Activated T-cell treated with anti-CD3 and anti-CD28 coated beads, Interleukin-2, amount 50 U/mL, for 72 hours (primary cell): ENCODE results near the gene FLACC1. TPM values are rescaled to one million over a fixed set of nuclear protein-coding genes. Genes with fewer than 3 reads are reported as not detected.
"Not testable (repeated sequence)": the region's sequence is repeated elsewhere in the genome, so short reads cannot be mapped to it uniquely, and the experiment has no call there.

Experiments used
- ATAC-seq, 2 donors: fragments of 150-1000 bp; cut with Tn5 transposase; replicated peaks in 1 of 2; 2 replicates each; pipeline ENCODE4 v1.10.0; 2021; ENCODE audit warnings: moderate library complexity in 2 of 2, mild to moderate bottlenecking in 1 of 2
- DNase-seq, 2 donors: peaks; one replicate each; pipeline ENCODE4 v3.0.0; 2021 to 2022; ENCODE audit warnings: mixed read lengths in 1 of 2
- H3K27ac Mint-ChIP-seq: one replicate; pipeline ENCODE4 v1.8.0; 2022; ENCODE audit warnings: mild to moderate bottlenecking, moderate library complexity, mixed read lengths
- H3K27me3 Mint-ChIP-seq: one replicate; pipeline ENCODE4 v1.8.0; 2022; ENCODE audit warnings: low read depth, mixed read lengths
- H3K36me3 Mint-ChIP-seq, 2 donors: one replicate each; pipeline ENCODE4 v1.8.0; 2022; ENCODE audit warnings: mixed read lengths in 2 of 2, mild to moderate bottlenecking in 1 of 2; ENCODE audit not compliant: insufficient read depth in 2 of 2
- H3K4me1 Mint-ChIP-seq: one replicate; pipeline ENCODE4 v1.8.0; 2022; ENCODE audit warnings: low read depth, mixed read lengths
- H3K4me3 Mint-ChIP-seq, 2 donors: one replicate each; pipeline ENCODE4 v1.8.0; 2022; ENCODE audit warnings: mild to moderate bottlenecking in 2 of 2, mixed read lengths in 2 of 2, moderate library complexity in 2 of 2
- H3K9me3 Mint-ChIP-seq, 2 donors: one replicate each; pipeline ENCODE4 v1.8.0; 2022; ENCODE audit warnings: mixed read lengths in 2 of 2
- total RNA-seq, 2 donors: library from RNA; stranded (reverse); gene quantifications; one replicate each; pipeline ENCODE4 v1.2.3, GENCODE V29; 2022

Gene FLACC1
- total RNA-seq, 2 donors from 2014 or later = 3.3 to 3.7 TPM

DNA sequence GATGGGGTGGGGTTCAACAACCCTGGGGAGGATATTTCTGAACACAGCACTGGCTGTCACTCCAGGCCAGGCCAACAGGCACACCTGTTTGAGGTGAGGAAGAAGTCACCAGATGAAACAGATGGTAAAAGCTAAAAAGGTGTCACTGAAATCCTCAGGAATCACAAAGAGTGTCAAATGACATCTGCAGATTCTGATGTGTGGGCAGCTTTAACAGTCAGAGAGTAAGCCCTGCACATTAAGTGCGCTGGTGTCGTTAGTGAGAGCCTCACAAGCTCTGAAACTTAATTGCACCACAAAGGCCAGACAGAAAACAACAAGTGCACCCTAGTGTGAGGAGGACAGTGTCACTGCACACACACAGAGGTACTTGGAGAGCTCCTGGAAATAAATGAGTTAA, 13.6 kb downstream of the FLACC1 start:
- H3K4me1 Mint-ChIP-seq = no peaks in the 10 kb centered on the region
- ATAC-seq = no peak
- no peak overlapping the region for H3K4me3 Mint-ChIP-seq
- H3K36me3 Mint-ChIP-seq = peaks cover 8 to 13% of the 10 kb centered on the region in 2 donors
- no peaks in the 10 kb centered on the region for H3K27me3 Mint-ChIP-seq
- no peak for DNase-seq
- H3K27ac Mint-ChIP-seq = no peak overlapping the region
- peaks cover 1 to 2% of the 10 kb centered on the region in 2 donors for H3K9me3 Mint-ChIP-seq

DNA sequence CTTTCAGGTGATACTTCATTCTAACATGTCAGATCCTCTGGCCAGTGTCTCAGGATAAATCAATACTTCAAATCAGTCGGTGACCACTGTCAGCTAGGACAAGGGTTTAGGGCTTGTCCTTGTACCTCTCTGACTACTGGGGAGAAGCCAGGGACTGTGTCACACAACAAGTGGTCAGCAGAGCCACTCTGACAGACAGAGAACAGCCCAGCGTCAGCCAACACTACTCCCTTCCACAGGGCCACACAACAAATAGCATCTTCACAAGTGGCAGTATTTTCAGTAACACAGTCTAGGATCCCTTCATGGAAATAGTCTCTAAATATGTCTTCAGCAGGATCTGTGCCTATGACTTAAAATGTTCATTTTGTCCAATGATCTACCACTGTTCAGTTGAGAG, 14.2 kb downstream of the FLACC1 start:
- ATAC-seq = no peak
- Mint-ChIP-seq H3K4me3 (no peak overlapping the region), H3K27ac (no peak overlapping the region), H3K27me3 (no peaks in the 10 kb centered on the region), H3K36me3 (peaks cover 10 to 14% of the 10 kb centered on the region in 2 donors), H3K9me3 (peaks cover 1 to 2% of the 10 kb centered on the region in 2 donors), H3K4me1 (no peaks in the 10 kb centered on the region)
- no peak for DNase-seq

DNA sequence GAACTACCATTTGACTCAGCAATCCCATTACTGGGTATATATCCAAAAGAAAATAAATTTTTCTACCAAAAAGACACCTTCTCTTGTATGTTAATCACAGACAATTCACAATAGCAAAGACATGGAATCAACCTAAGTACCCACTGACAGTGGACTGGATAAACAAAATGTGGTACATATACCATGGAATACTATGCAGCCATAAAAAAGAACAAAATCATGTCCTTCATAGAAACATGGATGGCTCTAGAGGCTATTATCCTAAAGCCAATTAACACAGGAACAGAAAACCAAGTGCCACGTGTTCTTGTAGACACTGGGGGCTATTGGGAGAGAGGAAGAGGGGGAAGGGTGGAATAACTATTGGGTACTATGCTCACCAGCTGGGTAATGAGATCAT, 27.7 kb downstream of the FLACC1 start:
- no peak for ATAC-seq
- peaks cover 8 to 9% of the 10 kb centered on the region in 2 donors for H3K36me3 Mint-ChIP-seq
- DNase-seq = no peak

DNA sequence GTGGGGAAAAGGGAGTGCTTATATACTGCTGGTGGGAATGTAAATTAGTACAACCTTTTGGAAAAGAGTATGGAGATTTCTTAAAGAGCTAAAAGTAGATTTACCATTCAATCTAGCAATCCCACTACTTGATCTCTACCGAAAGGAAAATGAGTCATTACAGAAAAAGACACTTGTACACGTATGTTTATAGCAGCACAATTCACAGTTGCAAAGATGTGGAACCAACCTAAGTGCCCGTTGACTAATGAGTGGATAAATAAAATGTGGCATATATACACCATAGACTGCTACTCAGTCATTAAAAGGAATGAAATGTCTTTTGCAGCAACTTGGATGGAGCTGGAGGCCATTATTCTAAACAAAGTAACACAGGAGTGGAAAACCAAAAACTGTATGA, 29.5 kb downstream of the FLACC1 start:
- H3K4me1 Mint-ChIP-seq = peaks cover 5% of the 10 kb centered on the region
- no peak overlapping the region for H3K27ac Mint-ChIP-seq
- no peak for DNase-seq
- peaks cover 16 to 25% of the 10 kb centered on the region in 2 donors for H3K36me3 Mint-ChIP-seq
- peaks cover 17 to 20% of the 10 kb centered on the region in 2 donors for H3K9me3 Mint-ChIP-seq
- no peak overlapping the region for H3K4me3 Mint-ChIP-seq
- no peak for ATAC-seq
- H3K27me3 Mint-ChIP-seq = no peaks in the 10 kb centered on the region

More for the DNA sequence above, 27.7 kb downstream of the FLACC1 start:
- peaks cover 5% of the 10 kb centered on the region for H3K4me1 Mint-ChIP-seq
- H3K4me3 Mint-ChIP-seq = no peak overlapping the region
- H3K9me3 Mint-ChIP-seq = peaks cover 12 to 16% of the 10 kb centered on the region in 2 donors
- no peak overlapping the region for H3K27ac Mint-ChIP-seq
- no peaks in the 10 kb centered on the region for H3K27me3 Mint-ChIP-seq

DNA sequence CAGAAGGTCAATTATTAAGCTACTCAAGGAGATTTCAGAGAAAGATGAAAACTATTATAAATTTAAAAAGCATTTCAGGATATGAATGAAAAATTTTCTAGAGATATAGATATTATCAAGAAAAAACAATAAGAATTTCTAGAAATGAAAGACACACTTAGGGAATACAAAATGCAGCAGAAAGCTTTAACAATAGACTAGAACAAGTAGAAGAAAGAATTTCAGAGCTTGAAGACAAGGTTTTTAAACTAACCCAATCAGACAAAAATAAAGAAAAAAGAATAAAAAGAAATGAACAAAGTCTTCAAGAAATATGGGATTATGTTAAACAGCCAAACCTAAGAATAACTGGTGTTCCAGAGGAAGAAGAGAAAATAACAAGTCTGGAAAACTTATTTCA, 34.4 kb downstream of the FLACC1 start:
- no peak overlapping the region for H3K4me3 Mint-ChIP-seq

DNA sequence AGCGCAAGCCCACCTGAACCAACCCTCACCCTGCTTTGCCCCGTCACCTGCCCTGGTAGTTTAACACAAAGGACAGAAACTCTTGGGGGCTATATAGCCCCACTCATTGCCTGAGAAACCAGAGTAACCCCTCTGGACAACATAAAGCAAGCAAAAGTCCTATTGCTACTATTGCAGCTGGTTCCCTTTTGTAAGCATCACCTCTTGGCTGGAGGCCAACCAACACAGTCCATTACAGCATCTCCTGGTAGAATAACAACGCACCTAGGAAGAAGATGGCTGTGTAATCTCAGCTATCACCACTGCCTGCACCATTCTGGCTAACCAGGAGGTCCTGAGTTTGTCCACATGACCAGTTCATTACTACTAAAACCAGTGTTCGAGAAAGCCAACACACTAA, 36.4 kb downstream of the FLACC1 start:
- H3K36me3 Mint-ChIP-seq = peaks cover 20 to 29% of the 10 kb centered on the region in 2 donors
- peaks cover 11 to 23% of the 10 kb centered on the region in 2 donors for H3K9me3 Mint-ChIP-seq
- ATAC-seq (no peak), DNase-seq (no peak)
- H3K27me3 Mint-ChIP-seq = no peaks in the 10 kb centered on the region
- H3K4me3 Mint-ChIP-seq = no peak overlapping the region
- no peaks in the 10 kb centered on the region for H3K4me1 Mint-ChIP-seq
- H3K27ac Mint-ChIP-seq = no peak overlapping the region

More for the DNA sequence above, 34.4 kb downstream of the FLACC1 start:
- Mint-ChIP-seq H3K27ac (no peak overlapping the region), H3K36me3 (peaks cover 18 to 35% of the 10 kb centered on the region in 2 donors), H3K4me1 (peaks cover 3% of the 10 kb centered on the region), H3K27me3 (no peaks in the 10 kb centered on the region), H3K9me3 (peaks cover 19 to 23% of the 10 kb centered on the region in 2 donors)
- ATAC-seq = no peak
- no peak for DNase-seq

DNA sequence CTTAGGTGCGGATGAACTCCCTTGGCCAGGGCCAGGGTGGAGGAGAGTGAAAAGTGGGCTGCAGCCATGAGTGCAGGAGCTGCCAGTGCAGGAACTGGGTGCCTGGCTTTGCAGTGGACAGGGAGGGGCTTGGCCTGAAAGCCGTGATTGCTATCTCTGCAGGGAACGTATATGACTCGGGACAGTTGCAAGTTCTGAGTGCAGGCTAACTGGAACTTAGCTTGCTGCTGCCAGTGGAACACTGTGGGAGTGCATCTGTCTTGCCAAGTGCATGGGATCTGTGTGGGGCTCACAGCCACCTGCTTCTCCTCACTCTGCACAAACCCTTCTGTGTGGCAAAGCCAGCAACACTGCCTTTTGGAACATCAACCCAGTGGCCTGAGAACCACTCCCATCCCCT, 36.9 kb downstream of the FLACC1 start:
- no peak for DNase-seq
- ATAC-seq = no peak
- H3K36me3 Mint-ChIP-seq = peaks cover 19 to 28% of the 10 kb centered on the region in 2 donors
- H3K9me3 Mint-ChIP-seq = peaks cover 11 to 20% of the 10 kb centered on the region in 2 donors
- no peak overlapping the region for H3K4me3 Mint-ChIP-seq
- H3K27ac Mint-ChIP-seq = no peak overlapping the region
- no peaks in the 10 kb centered on the region for H3K27me3 Mint-ChIP-seq
- no peaks in the 10 kb centered on the region for H3K4me1 Mint-ChIP-seq

DNA sequence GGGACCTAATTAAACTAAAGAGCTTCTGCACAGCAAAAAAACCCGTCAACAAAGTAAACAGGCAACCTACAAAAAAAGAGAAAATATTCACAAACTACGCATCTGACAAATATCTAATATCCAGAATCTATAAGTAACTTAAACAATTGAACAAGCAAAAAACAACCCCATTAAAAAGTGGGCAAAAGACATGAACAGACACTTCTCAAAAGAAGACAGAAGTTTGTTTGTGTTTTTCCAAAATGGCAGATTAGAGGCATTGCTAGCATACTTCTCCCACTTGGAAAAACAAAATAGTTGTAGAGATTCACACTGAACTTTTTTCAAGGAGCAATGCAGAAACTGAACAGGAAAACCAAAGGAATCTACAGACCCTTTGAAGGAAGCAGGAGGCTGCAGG, 37.6 kb downstream of the FLACC1 start:
- no peak overlapping the region for H3K27ac Mint-ChIP-seq
- DNase-seq (no peak), ATAC-seq (no peak)
- H3K36me3 Mint-ChIP-seq = peaks cover 16 to 28% of the 10 kb centered on the region in 2 donors
- H3K9me3 Mint-ChIP-seq = peaks cover 11 to 20% of the 10 kb centered on the region in 2 donors
- H3K4me1 Mint-ChIP-seq = no peaks in the 10 kb centered on the region
- no peak overlapping the region for H3K4me3 Mint-ChIP-seq
- no peaks in the 10 kb centered on the region for H3K27me3 Mint-ChIP-seq

DNA sequence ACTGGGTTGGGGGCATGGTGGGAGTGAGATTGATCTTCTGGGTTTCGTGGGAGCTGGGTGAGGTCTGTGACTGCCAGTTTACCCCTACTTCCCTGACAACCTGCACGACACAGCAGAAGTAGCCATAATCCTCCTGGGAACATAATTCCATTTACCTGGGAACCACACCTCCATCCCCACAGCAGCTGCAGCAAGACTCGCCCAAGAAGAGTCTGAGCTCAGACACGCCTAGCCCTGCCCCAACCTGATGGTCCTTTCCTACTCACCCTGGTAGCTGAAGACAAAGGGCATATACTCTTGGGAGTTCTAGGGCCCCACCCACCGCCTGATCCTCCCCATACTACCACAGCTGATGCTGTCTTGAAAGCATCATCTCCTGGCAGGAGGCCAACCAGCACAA, 43.8 kb downstream of the FLACC1 start:
- DNase-seq (no peak), ATAC-seq (no peak)
- H3K27me3 Mint-ChIP-seq = no peaks in the 10 kb centered on the region
- peaks cover 0 to 12% of the 10 kb centered on the region in 2 donors for H3K9me3 Mint-ChIP-seq
- no peaks in the 10 kb centered on the region for H3K4me1 Mint-ChIP-seq
- no peak overlapping the region for H3K4me3 Mint-ChIP-seq
- peaks cover 8 to 15% of the 10 kb centered on the region in 2 donors for H3K36me3 Mint-ChIP-seq
- H3K27ac Mint-ChIP-seq = no peak overlapping the region

DNA sequence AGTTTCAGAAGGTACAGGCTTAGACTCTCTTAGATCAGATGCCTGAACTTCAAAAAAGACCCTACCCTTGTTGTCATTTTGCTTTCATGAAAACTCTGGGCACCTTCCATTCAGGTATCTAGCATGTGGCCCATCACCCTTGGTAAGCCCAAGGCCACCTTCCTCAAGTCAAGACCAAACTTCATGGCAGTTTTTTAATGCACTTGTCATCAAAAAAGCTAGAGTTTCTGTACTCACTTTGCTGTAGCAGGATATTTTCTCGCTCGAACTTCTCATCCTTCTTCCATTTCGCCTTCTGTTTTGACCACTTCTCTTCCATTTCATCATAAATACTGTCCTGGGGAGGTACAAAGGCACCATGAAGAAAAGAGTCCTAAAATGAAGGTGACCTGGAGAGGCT, 48.2 kb downstream of the FLACC1 start:
- Mint-ChIP-seq H3K9me3 (peaks cover 2 to 5% of the 10 kb centered on the region in 2 donors), H3K36me3 (peaks cover 15 to 18% of the 10 kb centered on the region in 2 donors), H3K27me3 (no peaks in the 10 kb centered on the region)

DNA sequence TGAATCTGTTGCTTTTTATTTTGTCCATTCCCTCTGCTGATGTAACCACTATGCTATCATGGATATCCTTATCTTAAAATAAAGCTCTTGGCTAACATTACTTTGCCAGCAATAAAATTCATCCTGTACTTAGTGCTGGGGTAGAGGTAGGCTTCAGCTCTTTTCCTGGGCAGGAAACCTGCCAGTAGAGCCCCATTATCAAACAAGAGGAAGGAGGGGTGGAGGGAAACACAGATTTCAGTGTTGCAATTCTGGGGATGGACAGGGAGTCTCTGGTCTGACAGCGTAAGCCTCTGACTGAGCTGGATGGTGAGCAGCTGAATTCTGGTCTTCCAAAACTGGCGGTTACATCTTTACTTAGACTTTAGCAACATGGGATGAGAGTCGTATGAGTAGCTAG, 49.3 kb downstream of the FLACC1 start:
- peaks cover 15 to 20% of the 10 kb centered on the region in 2 donors for H3K36me3 Mint-ChIP-seq
- no peaks in the 10 kb centered on the region for H3K4me1 Mint-ChIP-seq
- peaks cover 2% of the 10 kb centered on the region in 2 donors for H3K9me3 Mint-ChIP-seq
- DNase-seq (no peak), ATAC-seq (no peak)
- no peak overlapping the region for H3K27ac Mint-ChIP-seq
- H3K27me3 Mint-ChIP-seq = no peaks in the 10 kb centered on the region
- H3K4me3 Mint-ChIP-seq = no peak overlapping the region

More for the DNA sequence above, 48.2 kb downstream of the FLACC1 start:
- ATAC-seq (no peak), DNase-seq (no peak)
- Mint-ChIP-seq H3K4me3 (no peak overlapping the region), H3K27ac (no peak overlapping the region), H3K4me1 (no peaks in the 10 kb centered on the region)

DNA sequence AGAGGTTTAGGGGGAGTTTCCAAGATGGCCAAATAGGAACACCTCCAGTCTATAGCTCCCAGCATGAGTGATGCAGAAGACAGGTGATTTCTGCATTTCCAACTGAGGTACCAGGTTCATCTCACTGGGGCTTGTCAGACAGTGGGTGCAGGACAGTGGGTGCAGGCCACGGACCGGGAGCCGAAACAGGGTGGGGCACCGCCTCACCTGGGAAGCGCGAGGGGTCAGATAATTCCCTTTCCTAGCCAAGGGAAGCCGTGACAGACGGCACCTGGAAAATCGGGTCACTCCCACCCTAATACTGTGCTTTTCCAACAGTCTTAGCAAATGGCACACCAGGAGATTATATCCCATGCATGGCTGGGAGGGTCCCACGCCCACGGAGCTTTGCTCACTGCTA, 57.2 kb downstream of the FLACC1 start:
- H3K9me3 Mint-ChIP-seq = peaks cover 13 to 19% of the 10 kb centered on the region in 2 donors
- H3K4me3 Mint-ChIP-seq, DNase-seq, H3K4me1 Mint-ChIP-seq, ATAC-seq, H3K27ac Mint-ChIP-seq, H3K27me3 Mint-ChIP-seq: not testable (repeated sequence)
- peaks cover 19 to 37% of the 10 kb centered on the region in 2 donors for H3K36me3 Mint-ChIP-seq

DNA sequence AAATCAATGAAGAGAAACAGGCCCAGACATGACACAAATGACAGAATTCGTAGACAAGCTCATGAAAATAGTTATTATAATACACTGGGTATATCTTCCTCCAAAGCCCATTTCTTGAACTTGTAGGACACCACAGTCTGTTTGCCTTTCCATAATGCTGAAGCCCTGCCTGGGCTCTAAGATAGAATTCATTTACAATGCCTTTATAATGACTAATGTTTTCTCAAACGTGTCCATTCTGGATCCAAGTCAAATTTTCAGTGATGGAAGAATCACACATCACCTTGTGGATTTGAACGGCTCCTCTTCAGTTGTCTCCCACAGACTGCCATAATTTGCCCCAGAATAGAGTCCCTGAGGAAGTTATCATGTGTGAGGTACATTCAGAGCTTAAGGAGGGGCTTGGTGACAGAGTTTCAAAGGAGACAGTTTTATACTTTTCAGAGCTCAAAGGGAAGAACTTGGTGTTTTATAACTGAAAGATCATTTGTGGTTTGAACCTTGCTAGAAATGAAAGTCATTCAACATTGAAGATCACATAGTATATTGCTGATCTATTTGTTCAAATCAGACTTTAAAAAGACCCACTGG, 58.6 kb downstream of the FLACC1 start:
- DNase-seq (no peak), ATAC-seq (no peak)
- H3K4me1 Mint-ChIP-seq = peaks cover 6% of the 10 kb centered on the region
- H3K4me3 Mint-ChIP-seq = no peak overlapping the region
- H3K36me3 Mint-ChIP-seq = peaks cover 18 to 34% of the 10 kb centered on the region in 2 donors
- peaks cover 11 to 19% of the 10 kb centered on the region in 2 donors for H3K9me3 Mint-ChIP-seq
- no peak overlapping the region for H3K27ac Mint-ChIP-seq
- no peaks in the 10 kb centered on the region for H3K27me3 Mint-ChIP-seq
